OCI-M2 (cell line): ENCODE data around the gene BMP5.

Experiments used
- DNase-seq: peaks from one replicate; lab custom pipeline; 2025; ENCODE audit not compliant: unreplicated experiment; lab: John Stamatoyannopoulos, UW

Gene BMP5

GRCh38 chr6:55874316-55874715 is 1.1 kb downstream of the BMP5 start:
- DNase-seq = no peak

- no peak for DNase-seq
These were observed 2.5 kb downstream of the BMP5 start for GRCh38 chr6:55872866-55873265.

DNA sequence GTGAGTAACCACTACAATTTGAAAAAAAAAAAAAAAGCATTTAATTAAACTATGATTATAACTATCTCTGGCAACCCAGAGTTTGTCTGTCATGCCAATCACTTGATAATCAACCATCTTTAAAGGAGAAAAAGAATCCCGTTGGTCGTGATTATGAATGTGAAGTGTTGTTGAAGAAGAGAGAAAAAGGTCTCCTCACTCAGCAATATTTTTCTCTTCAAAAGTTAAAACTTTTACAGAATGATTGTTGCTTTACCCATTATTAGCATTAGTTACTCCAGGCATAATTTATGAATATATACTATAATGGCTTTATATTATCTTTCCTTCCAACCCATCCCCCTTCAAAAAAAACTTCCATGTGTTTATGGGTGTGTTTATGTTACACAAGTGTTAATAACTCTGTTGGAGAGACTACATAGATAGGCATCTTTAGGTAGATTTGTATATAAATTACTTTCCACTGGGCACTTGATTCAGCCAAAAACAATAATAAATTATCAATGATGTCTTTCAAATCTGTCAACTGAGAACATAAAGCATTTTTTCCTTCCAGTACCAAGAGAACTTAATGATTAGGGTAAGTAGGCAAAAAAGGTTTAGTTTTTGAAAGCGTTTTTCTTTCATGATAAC is 5.1 kb downstream of the BMP5 start:
- no peak for DNase-seq

DNA sequence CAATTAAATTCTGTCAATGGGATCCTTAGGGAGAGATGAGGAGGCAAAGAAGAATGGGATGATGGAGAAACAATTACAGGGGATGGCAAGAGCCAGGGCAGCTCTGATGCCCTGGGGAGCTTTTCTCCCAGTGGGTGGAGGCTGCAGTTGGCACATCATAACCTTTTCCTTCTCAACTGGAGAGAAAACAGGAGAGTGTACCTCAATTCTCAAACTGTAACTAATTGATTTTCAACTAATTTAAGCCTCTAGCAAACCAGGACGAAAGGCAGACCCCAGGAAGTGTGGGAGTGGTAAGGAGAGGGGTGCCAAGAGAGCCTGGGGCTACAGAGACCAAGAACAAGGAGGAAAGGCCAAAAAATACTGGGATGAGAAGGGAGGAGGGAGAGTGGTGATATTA is 5.7 kb downstream of the BMP5 start:
- DNase-seq = no peak

- DNase-seq = no peak
These were observed 6.5 kb downstream of the BMP5 start for GRCh38 chr6:55868771-55869479.

DNA sequence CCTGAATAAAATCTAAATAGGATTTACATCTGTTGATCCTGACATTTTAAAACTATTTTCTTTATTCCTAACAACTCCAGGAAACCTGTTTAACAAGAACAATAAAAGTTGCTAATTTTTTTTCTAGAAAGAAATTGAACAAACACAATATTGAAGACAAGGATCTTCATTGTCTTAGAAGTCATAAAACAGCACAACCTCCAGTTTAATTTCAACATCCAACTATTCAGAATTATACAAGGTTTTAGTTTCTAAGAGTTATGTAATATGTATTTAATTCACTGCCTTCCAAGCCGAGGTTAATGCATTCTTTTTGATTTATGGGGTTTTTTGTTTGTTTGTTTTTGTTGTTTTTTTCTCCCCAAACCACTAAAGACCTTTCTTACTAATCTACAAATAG is 7.2 kb downstream of the BMP5 start:
- no peak for DNase-seq

- DNase-seq = no peak
These were observed 9.3 kb downstream of the BMP5 start for GRCh38 chr6:55866128-55866527.

GRCh38 chr6:55853008-55854001 is 22.1 kb downstream of the BMP5 start:
- no peak for DNase-seq

GRCh38 chr6:55841341-55841740 is 34.0 kb downstream of the BMP5 start:
- no peak for DNase-seq

- no peak for DNase-seq
These were observed 36.3 kb downstream of the BMP5 start for GRCh38 chr6:55839080-55839479.

DNA sequence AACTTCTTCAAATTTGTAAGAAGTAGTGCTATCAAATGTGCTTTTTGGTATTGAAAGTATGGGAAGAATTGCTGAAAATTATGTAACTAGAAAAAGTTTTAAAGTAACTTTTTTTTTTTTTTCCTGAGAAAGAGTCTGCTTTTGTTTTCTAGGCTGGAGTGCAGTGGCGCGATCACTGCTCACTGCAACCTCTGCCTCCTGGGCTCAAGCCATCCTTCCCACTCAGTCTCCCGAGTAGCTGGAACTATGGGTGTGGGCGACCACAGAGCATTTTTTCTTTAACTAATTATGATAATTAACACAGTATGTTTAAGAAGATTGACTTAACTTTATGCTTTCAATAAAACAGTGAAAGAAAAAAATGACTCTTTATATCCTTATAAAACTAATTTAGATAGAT is 38.4 kb downstream of the BMP5 start:
- DNase-seq = no peak

DNA sequence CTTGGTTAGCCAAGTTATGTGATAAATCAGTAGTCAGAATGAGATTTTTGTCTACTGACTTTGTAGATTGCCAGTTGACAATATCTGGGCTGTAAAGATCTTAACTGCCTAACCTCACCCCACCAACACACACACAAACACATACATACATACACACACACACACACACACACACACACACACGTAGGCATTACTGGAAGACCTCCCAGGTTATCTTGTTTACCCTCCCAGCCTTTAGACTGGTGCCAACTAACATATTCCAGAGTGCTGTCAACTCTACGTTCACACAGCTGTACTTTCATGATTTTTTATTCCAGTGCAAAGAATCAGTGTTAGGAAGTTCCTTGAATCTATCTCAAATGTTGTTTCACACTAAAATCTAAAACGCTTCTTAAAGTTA is 38.9 kb downstream of the BMP5 start:
- DNase-seq = no peak

- no peak for DNase-seq
These were observed 40.2 kb downstream of the BMP5 start for GRCh38 chr6:55835220-55835619.

DNA sequence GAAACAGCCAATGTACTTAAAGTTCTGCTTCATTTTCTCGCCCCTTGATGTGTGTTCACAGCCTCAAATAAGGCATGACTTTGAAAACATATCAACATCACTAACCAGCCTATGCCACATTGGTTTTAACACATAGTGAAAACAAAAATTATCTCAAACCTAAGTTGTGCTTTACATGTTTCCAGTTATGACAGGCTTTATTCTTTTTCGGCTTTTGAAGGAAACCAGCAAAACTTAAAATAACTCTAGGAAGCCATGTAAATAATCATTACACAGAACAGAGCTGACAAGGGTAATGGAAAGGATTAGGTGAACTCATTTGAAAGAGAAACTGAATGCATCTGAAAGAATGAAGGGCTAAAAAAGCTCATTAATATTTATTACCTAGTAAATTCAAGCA is 42.1 kb downstream of the BMP5 start:
- no peak for DNase-seq

GRCh38 chr6:55827818-55828522 is 47.4 kb downstream of the BMP5 start:
- no peak for DNase-seq

DNA sequence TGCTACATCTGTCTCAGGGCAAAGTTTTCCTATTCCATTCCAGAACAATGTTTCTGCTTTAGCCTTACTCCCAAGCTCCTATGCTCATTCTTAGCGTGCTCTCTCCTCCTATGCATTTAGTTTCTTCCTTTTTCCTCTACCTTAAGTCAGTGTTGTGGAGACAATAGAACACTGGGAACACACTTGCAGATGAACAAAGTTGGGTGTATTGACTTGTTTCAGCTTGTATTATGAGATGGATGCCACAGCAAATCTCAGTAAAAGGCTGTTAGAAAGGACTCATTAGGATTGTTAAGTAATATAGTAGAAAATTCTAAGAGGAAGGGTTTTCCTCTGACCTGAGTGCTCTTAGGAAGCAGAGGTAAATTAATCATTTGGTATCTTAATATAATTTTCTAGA is 48.4 kb downstream of the BMP5 start:
- DNase-seq = no peak

DNA sequence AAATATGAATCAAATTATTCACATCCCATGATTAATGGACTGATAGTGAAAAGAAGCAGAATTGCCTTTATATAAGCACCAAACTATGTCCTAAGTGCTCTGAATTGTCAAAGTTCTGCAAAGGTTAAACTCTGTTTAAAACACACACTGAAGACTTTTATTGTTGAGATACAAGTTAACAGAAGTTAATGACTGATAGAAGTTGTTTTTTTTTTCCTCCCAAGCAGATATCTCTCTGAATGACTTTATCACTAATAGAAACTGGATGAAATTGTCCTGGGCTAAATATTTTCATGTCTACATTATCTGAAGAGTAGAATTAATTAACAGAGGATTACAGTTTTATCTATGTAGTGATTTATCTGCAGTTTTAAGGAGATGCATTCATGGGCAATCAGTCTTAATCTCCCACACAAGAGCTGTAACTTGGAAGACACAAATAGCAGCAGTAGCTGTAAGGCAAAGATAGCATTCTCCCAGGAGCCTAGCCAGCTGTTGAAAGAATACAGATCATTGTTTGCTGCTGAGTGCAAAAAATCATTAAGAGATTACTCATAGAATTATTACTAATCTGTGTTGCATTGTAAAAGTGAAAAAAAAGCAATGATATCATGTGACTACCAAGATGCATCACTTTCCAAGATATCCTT is 49.9 kb downstream of the BMP5 start:
- DNase-seq = no peak

DNA sequence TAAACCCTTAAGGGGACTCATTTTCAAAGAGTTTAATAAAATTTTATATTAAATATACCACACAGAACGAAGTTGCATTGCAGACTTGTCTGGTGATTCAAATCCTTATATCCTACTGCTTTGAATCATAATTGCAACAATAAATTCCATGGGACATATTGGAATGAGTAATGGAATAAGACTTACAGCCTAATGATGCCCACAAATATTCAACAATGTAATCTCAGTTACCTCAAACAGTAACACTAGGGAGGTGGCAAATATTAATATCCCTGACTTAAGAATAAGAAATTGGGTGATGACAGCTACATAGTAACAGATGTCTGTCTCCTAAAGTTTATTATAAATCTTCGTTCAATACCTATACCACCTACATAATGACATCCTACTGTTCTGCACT is 52.6 kb downstream of the BMP5 start:
- no peak for DNase-seq

DNA sequence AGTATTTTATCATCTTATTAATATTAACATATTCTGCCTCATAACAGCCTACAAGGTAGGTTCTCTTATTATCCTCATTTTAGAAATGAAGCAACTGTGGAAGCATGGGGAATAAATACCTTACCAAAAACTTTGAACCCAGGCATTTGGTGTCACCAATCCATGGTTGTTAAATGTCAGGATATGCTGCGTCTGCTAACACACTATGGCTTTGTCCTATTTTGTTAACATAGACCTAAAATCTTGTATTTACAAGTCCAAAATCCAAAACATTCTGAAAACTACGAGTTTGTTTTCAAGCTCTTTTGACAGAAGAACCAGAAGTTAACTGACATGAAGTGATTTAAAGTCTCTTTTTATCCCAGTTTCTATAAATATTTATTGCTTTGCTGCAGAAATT is 53.4 kb downstream of the BMP5 start:
- DNase-seq = no peak

- no peak for DNase-seq
These were observed 54.7 kb downstream of the BMP5 start for GRCh38 chr6:55820696-55821095.

DNA sequence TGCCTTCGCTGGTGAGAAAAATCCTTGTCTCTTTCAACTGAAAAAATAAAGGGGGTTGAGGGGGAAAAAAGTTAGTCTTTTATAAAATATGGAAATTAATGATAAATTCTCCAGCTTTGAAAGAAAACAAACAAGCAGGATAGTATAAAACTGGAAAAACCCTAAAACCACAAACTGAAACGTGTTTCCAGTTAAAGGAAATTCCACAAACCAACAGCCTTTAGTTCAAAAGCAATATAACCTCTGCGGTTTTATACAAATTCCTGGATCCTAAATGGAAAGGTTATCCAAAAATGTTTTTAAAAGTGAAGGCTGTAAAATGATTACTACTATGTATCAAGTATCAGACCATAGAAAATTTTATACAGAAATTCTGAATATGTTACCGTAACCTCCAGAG is 55.6 kb downstream of the BMP5 start:
- no peak for DNase-seq
